Anterior cingulate cortex (tissue), 58 donors: ENCODE results near the gene IGSF5.
A peak's percentile ranks its signal among the peaks of the same experiment; 100 is the strongest.

ENCODE experiments used
- DNase-seq, 58 donors: peaks; one replicate each; lab custom pipeline; 2025; lab: John Stamatoyannopoulos, UW

The IGSF5 gene

DNA sequence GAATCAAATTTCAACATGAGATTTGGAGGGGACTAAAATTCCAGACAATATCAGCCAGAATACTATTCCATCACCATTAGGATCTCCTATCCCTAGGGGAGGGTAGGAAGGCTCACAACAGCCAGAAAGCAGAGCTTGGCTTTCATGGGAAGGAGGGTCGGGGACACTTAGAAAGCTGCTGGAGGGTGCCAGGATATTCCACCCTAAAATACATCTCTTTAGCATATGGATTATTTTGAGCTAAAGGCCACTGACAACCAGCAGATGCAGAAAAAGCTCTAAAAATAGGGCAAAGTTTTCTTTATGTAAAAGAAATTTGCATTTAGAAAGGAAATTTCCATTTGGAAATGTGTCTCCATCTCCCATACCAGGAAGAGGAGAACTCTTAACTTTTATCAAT, 68.0 kb downstream of the IGSF5 start:
- DNase-seq = no peak

DNA sequence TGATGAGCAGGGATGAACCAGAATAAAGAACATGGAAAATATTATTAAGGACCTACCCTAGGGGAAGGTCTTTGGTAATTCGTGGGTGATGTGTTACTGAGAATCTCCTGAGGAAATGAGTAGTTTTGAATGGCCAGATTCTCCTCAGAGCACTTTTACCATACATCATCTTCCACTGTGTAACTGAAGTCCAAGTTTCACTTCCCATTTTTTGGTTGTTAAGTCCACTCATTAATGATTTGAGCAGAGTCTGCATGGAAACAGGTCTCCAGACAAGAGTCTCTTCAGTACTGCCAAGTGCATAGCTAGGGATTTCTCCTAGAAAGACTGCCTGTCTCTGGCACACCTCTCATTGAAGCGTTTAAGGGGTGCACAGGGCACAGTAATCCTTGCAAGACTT, 73.6 kb downstream of the IGSF5 start:
- DNase-seq = no peak

DNA sequence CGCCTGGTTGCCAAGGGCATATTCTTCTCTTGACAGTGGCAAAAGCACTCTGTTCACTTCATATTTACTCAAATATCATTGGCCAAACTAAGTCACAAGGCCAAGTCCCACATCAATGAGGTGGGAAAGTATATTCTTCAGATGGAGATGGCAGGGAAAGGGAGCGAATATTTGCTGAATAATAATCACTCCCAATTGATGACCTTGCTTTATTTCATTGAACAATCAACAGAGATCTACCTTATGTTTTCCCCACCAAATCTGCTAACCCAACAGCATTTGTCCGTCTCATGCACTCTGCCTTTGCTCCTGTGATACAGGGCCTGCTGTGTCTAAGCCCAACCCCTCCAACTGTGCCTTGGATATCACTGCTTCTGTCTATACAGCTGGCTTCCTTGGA, 77.1 kb downstream of the IGSF5 start:
- DNase-seq = no peak

DNA sequence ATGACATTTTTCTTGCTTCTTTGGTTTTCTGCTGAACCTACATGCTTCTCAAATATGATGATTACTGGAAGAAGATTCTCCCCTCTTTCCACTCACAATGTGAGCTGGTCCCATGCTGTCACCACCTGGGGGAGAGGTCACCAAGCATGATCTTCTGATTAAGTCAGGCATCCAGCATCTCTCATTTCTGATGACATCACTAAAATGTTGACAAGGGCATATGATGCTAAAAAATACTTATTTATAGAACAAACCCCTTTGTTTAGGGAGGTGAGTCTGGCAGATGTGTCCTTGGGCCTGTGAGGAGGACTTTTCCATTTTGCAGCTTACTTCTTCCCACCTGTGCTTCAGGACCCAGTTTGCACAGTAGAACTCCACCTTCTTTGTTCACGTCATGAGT, 80.3 kb downstream of the IGSF5 start:
- no peak for DNase-seq

DNA sequence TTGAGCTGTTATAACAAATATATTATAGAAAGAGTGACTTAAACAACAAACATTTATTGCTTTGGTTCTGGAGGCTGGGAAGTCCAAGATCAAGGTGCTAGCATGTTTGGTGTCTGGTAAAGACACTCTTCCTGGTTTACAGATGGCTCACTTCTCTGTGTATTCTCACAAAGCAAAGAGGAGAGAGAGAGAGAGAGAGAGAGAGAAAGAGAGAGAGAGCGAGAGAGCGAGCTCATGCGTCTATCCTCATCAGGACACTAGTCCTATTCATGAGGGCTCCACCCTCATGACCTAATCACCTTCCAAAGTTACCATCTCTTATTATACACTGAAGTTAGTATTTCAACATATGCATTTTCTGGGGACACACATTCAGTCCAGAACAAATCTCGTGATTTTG, 89.6 kb downstream of the IGSF5 start:
- DNase-seq = no peak

DNA sequence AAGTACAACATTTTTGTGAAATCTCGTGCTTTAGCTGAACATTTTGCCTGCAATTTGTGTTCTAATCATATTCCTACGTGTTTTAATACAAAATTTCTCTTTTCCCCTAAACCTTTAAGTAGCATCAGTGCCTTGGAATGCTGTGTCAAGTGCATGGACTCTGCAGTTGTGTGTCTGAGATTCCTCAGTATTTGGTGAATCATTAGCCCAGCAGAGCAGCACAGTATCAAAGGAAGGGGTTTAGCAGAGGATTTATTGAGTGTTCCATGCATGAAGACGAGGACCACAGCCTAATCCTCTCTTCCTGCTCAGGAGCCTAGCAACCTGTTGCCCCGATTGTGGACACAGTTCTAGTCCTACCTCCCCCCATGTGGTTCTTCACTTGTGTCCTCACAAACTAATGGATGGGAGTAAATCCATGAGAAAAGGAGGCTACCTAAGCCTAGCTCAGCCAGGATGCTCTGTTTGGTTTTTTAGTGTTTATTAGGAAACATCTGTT, 92.9 kb downstream of the IGSF5 start:
- DNase-seq = no peak

DNA sequence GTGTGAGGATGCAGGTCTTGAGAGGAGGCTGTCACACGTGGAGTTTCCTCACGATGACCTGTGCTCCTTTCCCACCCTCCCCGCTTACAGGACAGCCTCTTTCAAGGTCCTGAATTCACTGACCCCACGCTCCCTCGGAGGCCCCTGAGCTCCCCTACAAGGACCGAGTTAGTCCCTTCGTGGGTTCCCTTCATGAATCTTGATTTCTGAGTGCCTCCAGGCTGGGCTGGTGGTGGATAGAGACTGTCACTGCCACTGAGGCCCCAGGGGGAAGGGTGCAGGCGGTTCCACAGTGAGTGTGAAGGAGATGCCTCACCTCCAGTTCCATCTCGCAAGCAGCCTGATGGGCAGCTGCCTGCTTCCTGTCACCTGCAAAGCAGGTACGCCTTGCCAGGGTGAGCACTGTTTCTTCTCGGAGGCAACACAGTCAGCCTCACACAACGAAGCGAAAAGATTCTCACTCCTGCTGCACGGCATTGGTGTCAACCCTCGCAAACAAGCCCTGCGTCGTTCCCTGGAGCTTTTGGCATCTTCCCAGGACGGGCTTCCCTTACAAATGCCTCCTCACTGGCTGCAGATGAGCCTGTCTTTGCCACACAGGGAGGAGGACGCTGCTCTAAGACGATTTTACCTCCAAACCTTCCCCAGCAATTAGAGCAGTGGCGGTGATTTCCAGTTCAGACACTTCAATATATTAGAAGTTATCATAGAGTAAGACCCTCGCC, 95.6 kb downstream of the IGSF5 start:
- DNase-seq = peak in 3 of 58 donors; percentile 6 to 27 (median 9)

DNA sequence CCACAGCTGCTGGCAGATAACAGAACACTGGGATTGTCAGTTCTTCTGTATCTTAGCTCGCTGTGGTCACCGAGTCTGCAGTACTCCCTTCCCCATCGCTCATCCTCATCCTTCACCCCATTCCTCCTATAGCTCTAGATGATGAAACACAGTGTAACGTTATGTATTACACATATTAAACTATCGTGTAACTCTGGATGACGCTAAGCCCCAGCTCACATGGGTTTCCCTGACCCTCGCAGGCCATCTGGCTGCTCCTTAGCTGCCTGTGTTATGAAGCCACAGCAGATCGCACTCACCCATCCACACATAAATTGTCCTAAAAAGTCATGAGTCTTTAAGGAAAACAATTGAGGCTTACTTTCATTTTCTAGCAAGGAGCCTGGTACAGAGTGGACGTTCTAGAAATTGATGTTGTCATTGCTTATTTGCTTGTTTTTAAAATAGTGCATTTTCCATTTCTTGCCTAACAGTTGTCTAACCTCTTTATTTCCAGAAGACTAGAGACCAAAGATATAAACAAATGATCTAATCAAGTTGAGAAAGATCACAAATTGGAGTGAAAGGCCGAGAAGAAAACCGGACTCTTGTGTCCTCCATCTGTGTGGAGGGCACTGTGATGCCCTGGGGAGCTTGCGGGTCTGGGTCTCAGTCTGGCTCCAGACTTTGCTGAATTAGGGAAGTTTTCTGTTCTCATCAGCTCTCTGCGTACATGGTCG, 97.9 kb downstream of the IGSF5 start:
- no peak for DNase-seq

DNA sequence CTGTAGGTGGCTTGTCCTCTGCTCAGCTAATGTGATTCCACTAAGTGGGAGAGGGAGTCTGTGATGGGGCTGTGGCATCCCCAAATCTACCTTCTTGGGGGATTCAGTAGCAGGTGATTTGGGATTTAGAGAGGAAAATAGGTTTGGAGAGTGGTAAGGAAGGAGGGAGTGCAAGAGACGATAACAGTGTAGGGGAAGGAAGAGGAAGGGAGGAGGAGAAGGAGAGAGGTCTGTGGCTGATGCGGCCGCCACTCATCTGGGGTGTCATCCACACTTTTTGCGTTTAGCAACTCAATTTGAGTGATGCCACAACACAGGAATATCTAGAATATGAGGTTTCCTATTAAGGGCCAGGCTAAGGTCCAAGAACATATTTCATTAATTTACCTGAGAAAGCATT, 98.5 kb downstream of the IGSF5 start:
- DNase-seq = no peak

DNA sequence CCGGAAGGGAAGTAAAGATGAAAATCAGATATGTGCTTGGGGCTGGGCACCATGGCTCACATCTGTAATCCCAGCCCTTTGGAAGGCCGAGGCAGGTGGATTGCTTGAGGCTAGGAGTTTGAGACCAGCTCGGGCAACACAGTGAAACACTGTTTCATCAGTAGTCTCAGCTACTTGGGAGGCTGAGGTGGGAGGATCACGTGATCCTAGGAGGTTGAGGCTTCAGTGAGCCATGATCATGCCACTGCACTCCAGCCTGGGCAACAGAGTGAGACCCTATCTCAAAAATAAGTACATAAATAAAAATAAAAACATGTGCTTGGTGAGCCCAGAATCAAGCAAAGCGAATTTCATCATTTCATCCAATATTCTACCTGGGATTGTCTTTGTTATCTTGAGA, 98.9 kb downstream of the IGSF5 start:
- DNase-seq = no peak

DNA sequence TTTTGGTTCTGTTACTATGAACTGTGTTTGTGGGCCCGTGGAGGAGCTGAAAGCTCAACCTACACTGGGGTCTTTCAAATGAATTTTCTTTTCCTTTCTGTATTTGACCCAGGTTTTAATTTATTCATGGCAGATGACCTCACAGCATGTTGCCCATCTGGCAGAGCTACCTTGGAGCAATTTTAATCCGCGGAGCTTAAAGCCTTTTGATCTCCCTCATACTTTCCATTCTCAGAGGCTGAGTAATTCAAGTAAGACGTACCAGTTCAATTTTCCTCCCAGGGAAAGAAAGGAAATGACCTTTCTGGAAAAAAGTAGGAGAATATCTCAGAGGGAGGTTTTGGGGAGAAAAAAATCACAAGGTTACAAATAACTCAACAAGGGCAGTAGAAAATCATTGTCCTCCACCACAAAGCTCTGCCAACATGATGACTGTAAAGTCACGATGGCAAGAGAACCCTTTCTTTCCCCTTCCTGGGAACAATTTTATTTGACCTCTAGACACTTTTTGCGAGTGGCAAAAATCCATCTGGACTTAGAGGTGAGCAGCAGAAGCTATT, 100.7 kb downstream of the IGSF5 start:
- no peak for DNase-seq

DNA sequence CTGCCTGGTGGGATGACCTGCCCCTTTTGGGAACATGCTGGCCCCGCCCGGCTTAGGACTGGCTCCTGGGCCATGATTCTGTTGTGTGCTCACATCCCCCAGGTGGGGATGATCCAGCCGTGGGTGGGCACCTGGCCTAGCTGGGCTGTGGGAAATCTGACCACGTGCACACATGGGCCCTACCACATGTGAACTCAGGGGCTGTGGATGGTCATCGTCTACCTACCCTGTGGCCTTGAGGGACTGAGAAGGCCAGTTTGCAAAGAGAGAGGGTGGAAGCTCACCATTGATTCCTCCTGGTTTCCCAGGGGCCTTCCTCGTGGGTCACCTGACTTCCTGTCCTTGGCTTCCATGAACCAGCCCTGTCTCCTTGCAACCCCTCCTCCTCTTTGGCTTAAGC, 102.9 kb downstream of the IGSF5 start:
- no peak for DNase-seq

DNA sequence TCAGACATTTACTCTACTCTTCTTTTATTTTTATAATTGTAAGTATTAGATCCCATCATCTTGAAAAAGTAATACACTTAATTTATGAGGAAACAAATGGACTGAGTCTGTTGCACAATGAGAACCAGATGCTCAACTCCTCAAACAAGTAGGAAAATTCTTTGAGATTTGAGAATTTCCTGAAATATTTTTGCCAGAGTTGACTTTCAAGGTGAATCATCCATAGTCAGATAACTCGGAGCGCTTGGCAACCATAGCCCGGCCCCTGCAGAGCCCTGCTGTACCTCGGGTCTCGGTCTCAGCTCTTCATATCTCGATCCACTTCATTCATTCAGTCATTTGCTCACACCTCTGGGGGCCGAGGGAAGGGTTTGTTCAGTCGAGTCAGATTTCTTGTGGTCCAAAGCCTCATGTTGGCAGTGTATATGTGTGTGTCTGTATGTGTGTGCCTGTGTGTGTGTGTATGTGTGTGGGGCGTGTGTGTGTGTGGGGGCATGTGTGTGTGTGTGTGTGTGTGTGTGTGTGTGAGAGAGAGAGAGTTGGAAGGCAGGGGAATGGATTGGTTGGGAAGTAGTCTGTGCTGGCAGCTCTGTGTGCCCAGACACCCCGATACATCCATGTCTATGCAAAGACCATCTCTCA, 104.2 kb downstream of the IGSF5 start:
- no peak for DNase-seq

DNA sequence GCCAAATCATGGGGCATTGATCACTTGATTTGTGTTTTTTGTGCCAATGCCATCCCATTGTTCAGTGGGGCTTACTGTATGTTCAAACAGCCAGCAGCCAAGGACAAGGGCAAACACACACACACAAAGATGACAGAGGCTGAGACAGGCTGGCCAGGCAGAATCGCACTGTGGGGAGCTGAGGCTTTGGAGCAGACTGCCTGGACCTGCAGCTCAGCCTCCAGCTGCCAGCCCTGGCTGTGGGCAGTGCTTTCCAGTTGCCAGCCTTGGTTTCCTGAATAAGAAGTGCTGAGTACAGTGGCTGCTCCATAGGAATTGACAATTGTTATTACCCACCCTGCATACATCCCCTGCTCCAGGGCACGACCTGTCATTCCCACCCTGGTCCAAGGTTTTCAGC, 105.3 kb downstream of the IGSF5 start:
- no peak for DNase-seq

DNA sequence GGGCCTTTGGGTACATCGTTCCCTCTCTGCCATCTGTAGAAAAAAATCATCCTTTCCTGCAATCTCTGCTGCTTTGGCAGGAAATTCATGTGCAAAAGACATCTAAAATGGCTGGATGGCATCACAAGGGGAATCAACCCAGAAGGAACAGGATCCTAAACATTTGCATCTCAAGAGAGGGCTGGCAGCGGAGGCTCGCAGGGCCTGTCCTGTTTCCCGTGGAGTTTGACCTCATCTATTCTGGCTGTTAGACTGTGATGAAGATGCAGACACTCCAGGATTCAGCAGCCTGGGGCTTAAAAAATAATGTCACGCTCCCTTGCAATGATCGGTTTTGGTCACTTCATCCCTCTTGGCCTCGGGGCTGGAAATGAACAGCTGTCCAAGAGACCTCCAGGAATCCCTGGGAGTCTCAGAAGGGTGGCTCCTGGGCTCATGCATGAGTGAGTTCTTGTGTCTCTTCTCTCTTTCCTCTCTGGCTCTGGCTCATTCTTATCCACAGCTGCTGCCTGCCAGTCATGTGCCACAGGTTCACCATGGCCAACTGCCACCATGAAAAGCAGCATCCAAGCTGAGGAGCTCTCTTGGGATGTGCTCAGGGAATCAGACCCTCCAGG, 106.1 kb downstream of the IGSF5 start:
- DNase-seq = no peak
